Osteoblast (primary cell): ENCODE data around the gene DGKZ. TPM values are rescaled to one million over a fixed set of nuclear protein-coding genes. Genes with fewer than 3 reads are reported as not detected.

Source experiments
- DNase-seq: peaks from one replicate; pipeline ENCODE4 v3.0.0; 2011; ENCODE audit warnings: low spot score, mixed read lengths; ENCODE audit not compliant: insufficient read length; ENCODE audit errors: missing footprints
- H2AFZ ChIP-seq: 2 replicates; pipeline ENCODE4 v1.6.0; 2011; ENCODE audit warnings: mild to moderate bottlenecking, low read length
- H3K27ac ChIP-seq: 2 replicates; pipeline ENCODE4 v1.5.1; 2011; ENCODE audit warnings: mild to moderate bottlenecking, low read depth, low read length, moderate library complexity
- H3K27me3 ChIP-seq: 2 replicates; pipeline ENCODE4 v1.6.0; 2012; ENCODE audit warnings: mild to moderate bottlenecking, control low read depth, inconsistent platforms, low read length, moderate library complexity; ENCODE audit not compliant: insufficient read depth
- H3K36me3 ChIP-seq: 2 replicates; pipeline ENCODE4 v1.5.1; 2011; ENCODE audit warnings: mild to moderate bottlenecking, low read length, control low read depth, moderate library complexity; ENCODE audit not compliant: insufficient read depth
- H3K4me1 ChIP-seq: 2 replicates; pipeline ENCODE4 v1.5.1; 2011; ENCODE audit warnings: mild to moderate bottlenecking, low read length, control low read depth, moderate library complexity; ENCODE audit not compliant: insufficient read depth
- H3K4me2 ChIP-seq: 2 replicates; pipeline ENCODE4 v1.6.0; 2011; ENCODE audit warnings: mild to moderate bottlenecking, low read length; ENCODE audit not compliant: insufficient read depth
- H3K4me3 ChIP-seq: fragments of 200-600 bp; sonication (generic); 3 replicates; pipeline ENCODE4 v1.5.1; 2012; ENCODE audit warnings: mild to moderate bottlenecking, low read length, inconsistent platforms; ENCODE audit not compliant: insufficient read depth
- H3K79me2 ChIP-seq: 2 replicates; pipeline ENCODE4 v1.6.0; 2012; ENCODE audit warnings: mild to moderate bottlenecking, low read length, control low read depth, inconsistent platforms; ENCODE audit not compliant: insufficient read depth
- H3K9me3 ChIP-seq: 2 replicates; pipeline ENCODE4 v1.5.1; 2011; ENCODE audit warnings: low read depth, low read length, control low read depth
- H4K20me1 ChIP-seq: 2 replicates; pipeline ENCODE4 v1.6.0; 2012; ENCODE audit warnings: mild to moderate bottlenecking, low read length, control low read depth; ENCODE audit not compliant: insufficient read depth
- CTCF ChIP-seq: IDR thresholded peaks from 2 replicates; pipeline ENCODE4 v1.5.1; 2011; ENCODE audit warnings: mild to moderate bottlenecking, low read depth, low read length, moderate library complexity; ENCODE audit errors: extremely low read depth
- total RNA-seq: library from RNA; depleted of rRNA; stranded (reverse); fragments of >200 nt; gene quantifications from 2 replicates; pipeline ENCODE4 v1.2.3, GENCODE V29; 2012

Gene DGKZ
- total RNA-seq, 1 donor, result 52.5 TPM

- TF ChIP-seq CTCF, result no peak
- Histone ChIP-seq H3K27me3 (no peaks in the 10 kb centered on the region), H3K9me3 (no peaks in the 10 kb centered on the region), H2AFZ (no peak overlapping the region), H3K79me2 (no peaks in the 10 kb centered on the region), H3K4me2 (no peak overlapping the region), H3K27ac (no peak overlapping the region), H3K36me3 (peaks cover 1% of the 10 kb centered on the region), H3K4me3 (no peak overlapping the region), H3K4me1 (peaks cover 5% of the 10 kb centered on the region), H4K20me1 (peaks cover 25% of the 10 kb centered on the region)
- no peak for DNase-seq
Observed at GRCh38 chr11:46397526-46397925, 50.3 kb downstream of the DGKZ start.

GRCh38 chr11:46402957-46403902 lies 56.0 kb downstream of the DGKZ start:
- Histone ChIP-seq H3K4me1 (peaks cover 5% of the 10 kb centered on the region), H4K20me1 (peaks cover 11% of the 10 kb centered on the region), H3K4me2 (no peak overlapping the region), H2AFZ (no peak overlapping the region), H3K27ac (no peak overlapping the region), H3K4me3 (no peak overlapping the region), H3K36me3 (peaks cover 10% of the 10 kb centered on the region), H3K9me3 (no peaks in the 10 kb centered on the region), H3K27me3 (no peaks in the 10 kb centered on the region), H3K79me2 (no peaks in the 10 kb centered on the region)
- no peak for DNase-seq
- no peak for TF ChIP-seq CTCF

- H3K9me3 ChIP-seq, result no peaks in the 10 kb centered on the region
- H3K4me1 ChIP-seq, result peaks cover 5% of the 10 kb centered on the region
- no peak overlapping the region for H2AFZ ChIP-seq
- peak overlapping the region; percentile 9 for H3K4me2 ChIP-seq
- H3K27ac ChIP-seq, result no peak overlapping the region
- H3K27me3 ChIP-seq, result no peaks in the 10 kb centered on the region
- no peak for TF ChIP-seq CTCF
- DNase-seq, result no peak
- no peaks in the 10 kb centered on the region for H3K79me2 ChIP-seq
- peaks cover 16% of the 10 kb centered on the region for H3K36me3 ChIP-seq
- H3K4me3 ChIP-seq, result no peak overlapping the region
- H4K20me1 ChIP-seq, result peaks cover 10% of the 10 kb centered on the region
Observed at GRCh38 chr11:46404476-46405017, 57.3 kb downstream of the DGKZ start.

- peaks cover 5% of the 10 kb centered on the region for H3K4me1 ChIP-seq
- H3K4me3 ChIP-seq, result no peak overlapping the region
- no peak for DNase-seq
- H3K27me3 ChIP-seq, result no peaks in the 10 kb centered on the region
- H3K79me2 ChIP-seq, result no peaks in the 10 kb centered on the region
- peaks cover 10% of the 10 kb centered on the region for H4K20me1 ChIP-seq
- no peak overlapping the region for H3K4me2 ChIP-seq
- TF ChIP-seq CTCF, result no peak
- peaks cover 14% of the 10 kb centered on the region for H3K36me3 ChIP-seq
- no peak overlapping the region for H2AFZ ChIP-seq
- H3K9me3 ChIP-seq, result no peaks in the 10 kb centered on the region
- no peak overlapping the region for H3K27ac ChIP-seq
Observed at GRCh38 chr11:46407635-46408034, 60.4 kb downstream of the DGKZ start.
